BLaER1 (cell line): ENCODE results near the gene MTX1.
"Not testable (repeated sequence)": the region's sequence is repeated elsewhere in the genome, so short reads cannot be mapped to it uniquely, and the experiment has no call there.

Experiments
- H3K27ac ChIP-seq: shearing (Covaris generic); formaldehyde crosslinking; 2 replicates; pipeline ENCODE4 v1.8.1; 2022
- H3K27me3 ChIP-seq: shearing (Covaris generic); formaldehyde crosslinking; 2 replicates; pipeline ENCODE4 v1.8.1; 2022
- H3K36me3 ChIP-seq: shearing (Covaris generic); formaldehyde crosslinking; 2 replicates; pipeline ENCODE4 v1.8.1; 2022
- H3K4me1 ChIP-seq: shearing (Covaris generic); formaldehyde crosslinking; 2 replicates; pipeline ENCODE4 v1.8.1; 2022
- H3K4me2 ChIP-seq: shearing (Covaris generic); formaldehyde crosslinking; 2 replicates; pipeline ENCODE4 v1.8.1; 2022
- H3K4me3 ChIP-seq: shearing (Covaris generic); formaldehyde crosslinking; 2 replicates; pipeline ENCODE4 v1.8.1; 2022
- H3K9ac ChIP-seq: shearing (Covaris generic); formaldehyde crosslinking; 2 replicates; pipeline ENCODE4 v1.8.1; 2022
- H3K9me3 ChIP-seq: shearing (Covaris generic); formaldehyde crosslinking; 2 replicates; pipeline ENCODE4 v1.8.1; 2022
- H4K20me1 ChIP-seq: shearing (Covaris generic); formaldehyde crosslinking; 2 replicates; pipeline ENCODE4 v1.8.1; 2022
- Cebpa-rat ChIP-seq: shearing (Covaris generic); IDR thresholded peaks from 2 replicates; pipeline ENCODE4 v1.8.1; 2022

The MTX1 gene

DNA sequence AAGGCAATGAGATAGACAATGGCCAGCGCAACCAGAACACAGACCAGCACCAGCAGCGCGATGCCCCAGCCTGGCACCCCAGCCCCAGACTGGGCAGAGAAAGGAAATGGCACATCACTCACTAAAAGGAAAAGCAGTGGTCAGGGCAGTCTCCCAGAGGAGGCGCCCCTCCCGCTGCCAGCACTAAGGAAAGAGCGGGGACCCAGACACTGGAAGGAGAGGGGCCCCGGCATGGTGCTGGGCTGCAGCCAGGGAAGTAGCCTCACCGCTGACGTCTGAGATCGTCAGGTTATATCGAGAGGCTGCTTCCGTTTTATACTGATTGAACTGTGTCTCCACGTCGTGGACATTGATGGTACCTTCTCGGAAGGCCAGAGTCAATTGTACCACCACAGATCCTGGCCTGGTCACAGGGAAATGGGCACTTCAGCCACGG, 21.0 kb upstream of the MTX1 start:
- TF ChIP-seq Cebpa-rat, result no peak
- H3K27ac ChIP-seq, result peak overlapping the region; percentile 59; the same call in 1 of the 2 replicates
- no peaks in the 10 kb centered on the region for H3K9me3 ChIP-seq
- H3K9ac ChIP-seq, result peak overlapping the region; percentile 73
- H4K20me1 ChIP-seq, result 0 out of 2 replicates have a peak, but pooled peaks cover 11% of the 10 kb centered on the region
- no peaks in the 10 kb centered on the region for H3K27me3 ChIP-seq
- no peak overlapping the region for H3K4me3 ChIP-seq
- peaks cover 11% of the 10 kb centered on the region for H3K36me3 ChIP-seq
- peaks cover 60% of the 10 kb centered on the region for H3K4me1 ChIP-seq
- peak overlapping the region; percentile 98 for H3K4me2 ChIP-seq

DNA sequence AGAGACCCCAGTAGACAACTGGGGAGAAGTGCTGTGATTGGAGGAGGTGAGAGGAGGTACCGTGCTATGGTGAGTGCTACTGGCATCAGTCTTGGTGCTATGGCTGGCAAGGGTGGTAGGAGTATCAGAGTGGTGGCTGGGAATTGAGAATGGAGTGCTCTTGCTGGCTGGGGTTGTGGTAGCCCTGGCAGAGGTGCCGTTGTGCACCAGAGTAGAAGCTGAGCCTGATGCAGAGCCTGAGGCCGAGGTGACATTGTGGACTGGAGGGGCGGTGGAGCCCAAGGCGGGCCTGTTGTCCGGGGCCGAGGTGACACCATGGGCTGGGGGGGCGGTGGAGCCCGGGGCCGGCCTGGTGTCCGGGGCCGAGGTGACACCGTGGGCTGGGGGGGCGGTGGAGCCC, 20.2 kb upstream of the MTX1 start:
- peaks cover 60% of the 10 kb centered on the region for H3K4me1 ChIP-seq
- no peaks in the 10 kb centered on the region for H3K27me3 ChIP-seq
- H3K27ac ChIP-seq, result no peak overlapping the region
- H3K4me3 ChIP-seq, result no peak overlapping the region
- no peak overlapping the region for H3K9ac ChIP-seq
- H3K36me3 ChIP-seq, result peaks cover 10% of the 10 kb centered on the region; the same call in 1 of the 2 replicates
- no peaks in the 10 kb centered on the region for H3K9me3 ChIP-seq
- no peak overlapping the region for H3K4me2 ChIP-seq
- TF ChIP-seq Cebpa-rat, result no peak
- H4K20me1 ChIP-seq, result 0 out of 2 replicates have a peak, but pooled peaks cover 11% of the 10 kb centered on the region

DNA sequence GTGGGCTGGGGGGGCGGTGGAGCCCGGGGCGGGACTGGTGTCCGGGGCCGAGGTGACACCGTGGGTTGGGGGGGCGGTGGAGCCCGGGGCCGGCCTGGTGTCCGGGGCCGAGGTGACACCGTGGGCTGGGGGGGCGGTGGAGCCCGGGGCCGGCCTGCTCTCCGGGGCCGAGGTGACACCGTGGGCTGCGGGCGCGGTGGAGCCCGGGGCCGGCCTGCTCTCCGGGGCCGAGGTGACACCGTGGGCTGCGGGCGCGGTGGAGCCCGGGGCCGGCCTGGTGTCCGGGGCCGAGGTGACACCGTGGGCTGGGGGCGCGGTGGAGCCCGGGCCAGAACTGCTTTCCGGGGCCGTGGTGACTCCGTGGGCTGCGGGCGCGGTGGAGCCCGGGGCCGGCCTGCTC, 18.6 kb upstream of the MTX1 start:
- H3K4me2 ChIP-seq, H3K27me3 ChIP-seq, H4K20me1 ChIP-seq, H3K36me3 ChIP-seq, H3K9ac ChIP-seq, H3K9me3 ChIP-seq, H3K27ac ChIP-seq, H3K4me3 ChIP-seq: not testable (repeated sequence)
- H3K4me1 ChIP-seq, result peaks cover 55% of the 10 kb centered on the region

DNA sequence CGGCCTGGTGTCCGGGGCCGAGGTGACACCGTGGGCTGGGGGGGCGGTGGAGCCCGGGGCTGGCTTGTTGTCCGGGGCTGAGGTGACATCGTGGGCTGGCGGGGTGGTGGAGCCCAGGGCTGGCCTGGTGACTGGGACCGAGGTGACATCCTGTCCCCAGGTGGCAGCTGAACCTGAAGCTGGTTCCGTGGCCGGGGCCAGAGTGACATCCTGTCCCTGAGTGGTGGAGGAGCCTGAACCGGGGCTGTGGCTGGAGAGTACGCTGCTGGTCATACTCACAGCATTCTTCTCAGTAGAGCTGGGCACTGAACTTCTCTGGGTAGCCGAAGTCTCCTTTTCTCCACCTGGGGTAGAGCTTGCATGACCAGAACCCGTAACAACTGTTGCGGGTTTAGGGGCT, 16.6 kb upstream of the MTX1 start:
- H3K4me3 ChIP-seq, result no peak overlapping the region
- no peaks in the 10 kb centered on the region for H4K20me1 ChIP-seq
- H3K27me3 ChIP-seq, result no peaks in the 10 kb centered on the region
- H3K27ac ChIP-seq, result peak overlapping the region; percentile 58
- H3K9me3 ChIP-seq, result no peaks in the 10 kb centered on the region
- H3K9ac ChIP-seq, result no peak overlapping the region
- peaks cover 8% of the 10 kb centered on the region for H3K36me3 ChIP-seq
- peaks cover 47% of the 10 kb centered on the region for H3K4me1 ChIP-seq
- H3K4me2 ChIP-seq, result peak overlapping the region; percentile 99
- TF ChIP-seq Cebpa-rat, result no peak

DNA sequence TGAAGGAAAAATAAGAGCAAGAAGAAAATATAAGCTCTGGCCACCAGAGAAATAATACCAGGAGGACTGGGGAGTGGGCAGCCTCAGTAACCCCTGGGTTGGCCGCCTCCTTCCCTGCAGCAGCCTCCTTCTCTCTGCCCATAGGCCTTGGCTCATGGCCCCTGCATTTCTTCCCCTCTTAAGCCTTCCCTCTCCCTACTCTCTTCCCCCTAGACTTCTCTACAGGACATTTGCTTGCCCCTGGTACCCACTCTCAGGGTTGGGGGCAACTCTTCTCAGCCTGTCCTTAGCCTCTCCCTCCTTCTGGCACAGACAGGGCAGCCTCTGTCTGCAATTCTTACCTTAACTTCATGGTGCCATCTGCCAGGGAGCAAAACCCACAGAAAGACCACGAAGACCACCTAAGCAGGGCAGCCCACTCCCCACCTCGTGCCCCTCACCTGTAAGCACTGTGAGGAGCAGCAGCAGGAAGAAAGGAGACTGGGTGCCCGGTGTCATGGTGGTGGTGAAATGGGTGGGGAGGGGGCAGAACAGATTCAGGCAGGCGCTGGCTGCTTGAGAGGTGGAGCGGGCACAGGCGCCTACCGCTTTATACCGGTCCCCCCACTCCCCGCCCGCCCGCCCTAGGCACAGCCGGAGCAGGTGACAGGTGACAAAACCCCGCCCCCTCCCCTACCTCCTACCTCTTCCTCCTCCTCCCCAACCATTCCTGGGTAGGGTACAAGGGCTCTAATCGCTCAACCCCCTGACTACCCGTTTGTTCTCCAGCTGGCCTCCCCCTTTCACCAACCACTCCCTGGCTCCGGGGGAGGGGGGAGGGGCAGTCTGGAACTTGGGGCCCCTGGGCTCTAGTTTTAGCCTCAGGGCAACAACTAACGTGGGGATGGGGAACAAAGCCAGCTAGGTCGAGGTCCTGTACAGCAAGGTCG, 15.9 kb upstream of the MTX1 start:
- H3K4me1 ChIP-seq, result peaks cover 40% of the 10 kb centered on the region
- peak overlapping the region; percentile 75 for H3K9ac ChIP-seq
- peak overlapping the region; percentile 99 for H3K4me2 ChIP-seq
- peak overlapping the region; percentile 63 for H3K4me3 ChIP-seq
- peaks cover 15% of the 10 kb centered on the region for H3K36me3 ChIP-seq
- TF ChIP-seq Cebpa-rat, result no peak
- H3K9me3 ChIP-seq, result no peaks in the 10 kb centered on the region
- peak overlapping the region; percentile 82 for H3K27ac ChIP-seq
- no peaks in the 10 kb centered on the region for H3K27me3 ChIP-seq
- H4K20me1 ChIP-seq, result no peaks in the 10 kb centered on the region

DNA sequence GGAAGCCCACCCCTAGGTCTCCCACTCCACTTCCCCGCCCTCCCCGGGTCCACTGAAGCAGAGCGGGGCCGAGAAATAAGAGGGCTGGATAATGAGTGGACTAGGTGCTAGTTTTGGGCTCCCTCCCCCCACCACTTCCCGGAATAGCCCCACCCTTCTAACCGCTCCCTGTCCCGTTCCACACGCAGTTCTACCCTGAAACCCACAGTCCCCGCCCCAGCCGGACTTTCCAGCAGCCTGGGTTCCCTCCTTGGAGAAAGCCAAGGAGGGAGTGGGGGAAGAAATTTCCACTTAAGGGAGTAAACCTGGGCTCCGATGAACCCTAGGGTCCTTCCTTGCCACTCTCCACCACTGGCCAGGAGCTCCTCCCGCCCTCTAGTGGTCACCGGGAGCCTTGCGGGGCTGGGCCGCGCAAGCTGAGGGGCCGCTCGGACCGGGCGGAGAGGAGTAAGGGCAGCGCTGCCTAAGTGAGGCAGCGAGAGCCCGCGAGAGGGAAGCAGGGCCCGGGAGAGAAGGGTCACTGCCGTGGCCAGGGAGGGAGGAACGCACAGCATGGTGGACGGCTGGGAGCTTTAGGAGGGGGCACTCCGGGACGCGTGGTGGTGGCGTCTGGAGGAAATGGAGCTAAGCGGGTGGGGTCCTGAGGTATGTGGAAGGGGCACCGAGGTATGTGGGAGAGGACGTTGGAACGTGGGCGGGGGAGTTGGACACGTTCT, 15.1 kb upstream of the MTX1 start:
- H3K36me3 ChIP-seq, result peaks cover 23% of the 10 kb centered on the region
- TF ChIP-seq Cebpa-rat, result no peak
- no peaks in the 10 kb centered on the region for H4K20me1 ChIP-seq
- H3K4me1 ChIP-seq, result peaks cover 37% of the 10 kb centered on the region
- H3K9ac ChIP-seq, result peak overlapping the region; percentile 75
- peak overlapping the region; percentile 82 for H3K27ac ChIP-seq
- peak overlapping the region; percentile 99 for H3K4me2 ChIP-seq
- no peaks in the 10 kb centered on the region for H3K27me3 ChIP-seq
- H3K4me3 ChIP-seq, result peak overlapping the region; percentile 63
- no peaks in the 10 kb centered on the region for H3K9me3 ChIP-seq

DNA sequence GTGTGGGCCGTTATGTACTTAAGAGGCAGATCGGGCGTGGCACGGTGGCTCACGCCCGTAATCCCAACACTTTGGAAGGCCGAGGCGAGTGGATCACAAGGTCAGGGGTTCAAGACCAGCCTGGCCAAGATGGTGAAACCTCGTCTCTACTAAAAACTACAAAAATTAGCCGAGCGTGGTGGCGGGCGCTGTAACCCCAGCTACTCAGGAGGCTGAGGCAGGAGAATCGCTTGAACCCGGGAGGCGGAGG, 14.6 kb upstream of the MTX1 start:
- Histone ChIP-seq H3K27ac (peak overlapping the region; percentile 82), H3K4me3 (peak overlapping the region; percentile 63), H3K9ac (peak overlapping the region; percentile 75)

DNA sequence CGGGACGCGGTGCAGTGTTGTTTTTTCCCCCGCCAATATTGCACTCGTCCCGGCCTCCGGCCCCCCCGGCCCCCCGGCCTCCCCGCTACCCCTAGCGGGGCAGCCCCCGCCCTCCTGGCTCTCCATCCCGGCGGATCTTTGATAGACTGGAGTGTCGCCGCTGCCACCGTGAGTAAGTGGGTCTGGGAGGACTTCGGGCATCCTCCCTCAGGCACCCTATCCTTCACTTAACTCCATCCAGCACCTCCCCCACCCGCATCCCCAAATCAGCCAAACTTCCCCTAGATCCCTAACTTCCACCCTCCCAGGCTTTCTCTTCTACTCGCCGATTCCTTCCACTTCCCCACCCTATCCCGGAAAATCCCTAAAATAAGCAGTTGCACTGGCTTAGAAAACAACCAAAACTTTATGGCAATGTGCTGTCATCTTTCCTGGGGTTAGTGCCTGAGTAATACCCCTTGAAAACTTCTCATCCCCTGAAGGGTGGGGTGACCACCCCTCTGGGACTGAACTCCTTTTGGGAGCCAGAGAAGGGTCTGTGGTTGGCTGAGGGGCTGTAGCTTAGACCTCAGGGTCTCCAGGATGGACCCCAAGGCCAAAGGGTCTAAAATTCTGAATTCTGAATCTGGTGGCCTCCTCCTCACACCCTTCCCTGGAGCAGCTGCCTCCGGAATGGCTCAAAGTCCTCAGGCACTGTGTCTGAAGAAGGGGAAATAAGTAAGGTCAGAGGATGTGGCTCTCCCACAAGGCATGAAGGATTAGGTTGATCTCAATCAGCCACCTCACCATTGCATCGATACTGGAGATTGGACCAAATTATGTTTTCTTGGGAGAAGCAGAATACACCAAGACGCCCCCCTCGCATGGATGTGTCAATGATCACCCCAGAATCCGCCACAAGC, 13.0 kb upstream of the MTX1 start:
- peak overlapping the region; percentile 99 for H3K4me2 ChIP-seq
- H4K20me1 ChIP-seq, result no peaks in the 10 kb centered on the region
- peak overlapping the region; percentile 63 for H3K4me3 ChIP-seq
- H3K27ac ChIP-seq, result no peak overlapping the region
- H3K27me3 ChIP-seq, result no peaks in the 10 kb centered on the region
- peaks cover 37% of the 10 kb centered on the region for H3K4me1 ChIP-seq
- no peak for TF ChIP-seq Cebpa-rat
- no peak overlapping the region; the same call in 1 of the 2 replicates for H3K9ac ChIP-seq
- peaks cover 40% of the 10 kb centered on the region for H3K36me3 ChIP-seq
- H3K9me3 ChIP-seq, result no peaks in the 10 kb centered on the region

More for the DNA sequence above, 14.6 kb upstream of the MTX1 start:
- Histone ChIP-seq H3K4me2 (peak overlapping the region; percentile 99), H3K36me3 (peaks cover 28% of the 10 kb centered on the region), H3K4me1 (peaks cover 37% of the 10 kb centered on the region)
- H4K20me1 ChIP-seq, H3K27me3 ChIP-seq, H3K9me3 ChIP-seq: not testable (repeated sequence)

DNA sequence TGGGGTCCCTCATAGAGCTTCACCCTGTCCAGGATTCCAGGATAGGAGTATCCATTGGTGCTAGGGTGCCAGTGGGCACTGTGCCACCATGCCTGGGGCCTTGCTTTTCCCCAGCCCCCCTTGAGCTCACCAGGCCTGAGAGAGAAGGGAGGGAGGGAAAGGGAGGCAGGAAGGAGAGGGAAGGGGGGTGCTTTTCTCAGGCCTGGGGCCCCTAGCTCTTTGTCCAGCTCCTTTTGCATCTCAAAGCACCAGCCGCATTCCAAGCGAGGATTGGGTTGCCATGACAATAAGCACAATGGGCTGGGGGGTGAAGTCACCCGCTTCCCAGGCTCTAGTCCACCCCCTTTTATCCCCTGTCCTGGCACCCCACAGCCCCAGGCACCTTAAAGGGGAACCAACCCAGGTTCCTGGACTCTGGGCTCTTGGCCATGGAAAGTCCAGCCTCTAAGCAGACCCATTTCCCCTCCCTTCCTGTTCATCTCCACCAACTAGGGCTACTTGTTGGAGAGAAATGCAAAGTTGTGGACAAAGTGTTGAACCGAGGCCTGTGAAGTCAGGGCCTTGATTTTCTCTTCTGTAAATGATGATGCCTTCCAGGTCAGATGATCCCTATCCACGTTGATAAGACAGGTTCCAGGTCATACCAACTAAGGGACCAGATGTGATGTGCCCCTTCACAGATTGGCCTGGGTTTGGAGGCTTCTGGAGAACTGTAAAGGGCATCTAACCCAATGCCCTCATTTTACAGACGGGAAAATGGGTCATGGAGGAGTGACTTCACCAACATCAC, 12.2 kb upstream of the MTX1 start:
- no peaks in the 10 kb centered on the region for H4K20me1 ChIP-seq
- H3K9me3 ChIP-seq, result no peaks in the 10 kb centered on the region
- H3K9ac ChIP-seq, result no peak overlapping the region
- no peak overlapping the region for H3K4me2 ChIP-seq
- H3K36me3 ChIP-seq, result peaks cover 48% of the 10 kb centered on the region
- no peaks in the 10 kb centered on the region for H3K27me3 ChIP-seq
- TF ChIP-seq Cebpa-rat, result no peak
- H3K4me3 ChIP-seq, result no peak overlapping the region
- peaks cover 37% of the 10 kb centered on the region for H3K4me1 ChIP-seq
- no peak overlapping the region for H3K27ac ChIP-seq
